ENCODE measurements around the gene COQ5. TPM values are rescaled to one million over a fixed set of nuclear protein-coding genes. Genes with fewer than 3 reads are reported as not detected.

Gene COQ5
- polyA plus RNA-seq, 1 donor from 2014 or later, result 91.6 TPM

DNA sequence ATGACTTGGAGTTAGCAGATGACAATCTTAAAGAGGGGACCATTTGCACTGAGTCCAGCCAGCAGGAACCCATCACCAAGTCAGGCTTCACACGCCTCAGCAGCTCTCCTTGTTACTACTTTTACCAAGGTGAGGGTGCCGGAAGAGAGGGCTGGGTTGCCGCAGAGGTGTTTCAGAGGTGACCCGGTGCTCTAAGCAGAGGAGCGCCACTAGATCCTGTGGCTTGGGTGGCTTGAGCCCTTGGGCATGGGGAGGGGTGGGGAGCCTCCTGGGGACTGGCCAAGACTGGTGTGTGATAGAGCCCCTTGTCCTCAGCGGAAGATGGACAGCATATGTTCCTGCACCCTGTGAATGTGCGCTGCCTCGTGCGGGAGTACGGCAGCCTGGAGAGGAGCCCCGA is 34.5 kb upstream of the COQ5 start:
- Histone ChIP-seq H2AFZ (ENCODE audit: low read depth, low read length) (no peak overlapping the region), H4K20me1 (ENCODE audit: insufficient read depth) (peaks cover 4% of the 10 kb centered on the region), H3K36me3 (ENCODE audit: insufficient read depth, low read length) (no peaks in the 10 kb centered on the region), H3K4me2 (ENCODE audit: low read length) (no peak overlapping the region), H3K9me2 (ENCODE audit: insufficient read depth, low read length) (no peaks in the 10 kb centered on the region), H3K27ac (ENCODE audit: low read length) (no peak overlapping the region), H3F3A (ENCODE audit: insufficient read depth, low read length, poor library complexity, severe bottlenecking) (no peaks in the 10 kb centered on the region), H3K27me3 (ENCODE audit: insufficient read depth, low read depth, low read length) (no peaks in the 10 kb centered on the region), H3K9me3 (ENCODE audit: low read length) (no peaks in the 10 kb centered on the region), H3K79me2 (replicated peaks; ENCODE audit: insufficient read depth, low read length) (no peaks in the 10 kb centered on the region), H3K4me3 (ENCODE audit: low read length) (no peak overlapping the region), H3K9ac (ENCODE audit: low read length) (no peak overlapping the region)
- no peak for TF ChIP-seq RAD21 (conservative IDR thresholded peaks at IDR 0.05)
- TF ChIP-seq EP300 (conservative IDR thresholded peaks at IDR 0.05; ENCODE audit: poor library complexity, severe bottlenecking), result no peak
- no peak for TF ChIP-seq MXI1 (conservative IDR thresholded peaks at IDR 0.05; ENCODE audit: poor library complexity, severe bottlenecking)
- no peak for TF ChIP-seq SMC3 (conservative IDR thresholded peaks at IDR 0.05; ENCODE audit: poor library complexity)
- no peak for TF ChIP-seq TAF1 (IDR thresholded peaks at IDR 0.05; ENCODE audit: low read depth)
- TF ChIP-seq, protein P1, sequence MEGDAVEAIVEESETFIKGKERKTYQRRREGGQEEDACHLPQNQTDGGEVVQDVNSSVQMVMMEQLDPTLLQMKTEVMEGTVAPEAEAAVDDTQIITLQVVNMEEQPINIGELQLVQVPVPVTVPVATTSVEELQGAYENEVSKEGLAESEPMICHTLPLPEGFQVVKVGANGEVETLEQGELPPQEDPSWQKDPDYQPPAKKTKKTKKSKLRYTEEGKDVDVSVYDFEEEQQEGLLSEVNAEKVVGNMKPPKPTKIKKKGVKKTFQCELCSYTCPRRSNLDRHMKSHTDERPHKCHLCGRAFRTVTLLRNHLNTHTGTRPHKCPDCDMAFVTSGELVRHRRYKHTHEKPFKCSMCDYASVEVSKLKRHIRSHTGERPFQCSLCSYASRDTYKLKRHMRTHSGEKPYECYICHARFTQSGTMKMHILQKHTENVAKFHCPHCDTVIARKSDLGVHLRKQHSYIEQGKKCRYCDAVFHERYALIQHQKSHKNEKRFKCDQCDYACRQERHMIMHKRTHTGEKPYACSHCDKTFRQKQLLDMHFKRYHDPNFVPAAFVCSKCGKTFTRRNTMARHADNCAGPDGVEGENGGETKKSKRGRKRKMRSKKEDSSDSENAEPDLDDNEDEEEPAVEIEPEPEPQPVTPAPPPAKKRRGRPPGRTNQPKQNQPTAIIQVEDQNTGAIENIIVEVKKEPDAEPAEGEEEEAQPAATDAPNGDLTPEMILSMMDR (IDR thresholded peaks at IDR 0.05; ENCODE audit: poor library complexity, severe bottlenecking), result no peak
- no peak for TF ChIP-seq POLR2AphosphoS5 (IDR thresholded peaks at IDR 0.05)
- TF ChIP-seq EZH2 (IDR thresholded peaks at IDR 0.05; ENCODE audit: borderline replicate concordance, insufficient read depth, low read length, poor library complexity, severe bottlenecking), result no peak
- TF ChIP-seq, protein P2, sequence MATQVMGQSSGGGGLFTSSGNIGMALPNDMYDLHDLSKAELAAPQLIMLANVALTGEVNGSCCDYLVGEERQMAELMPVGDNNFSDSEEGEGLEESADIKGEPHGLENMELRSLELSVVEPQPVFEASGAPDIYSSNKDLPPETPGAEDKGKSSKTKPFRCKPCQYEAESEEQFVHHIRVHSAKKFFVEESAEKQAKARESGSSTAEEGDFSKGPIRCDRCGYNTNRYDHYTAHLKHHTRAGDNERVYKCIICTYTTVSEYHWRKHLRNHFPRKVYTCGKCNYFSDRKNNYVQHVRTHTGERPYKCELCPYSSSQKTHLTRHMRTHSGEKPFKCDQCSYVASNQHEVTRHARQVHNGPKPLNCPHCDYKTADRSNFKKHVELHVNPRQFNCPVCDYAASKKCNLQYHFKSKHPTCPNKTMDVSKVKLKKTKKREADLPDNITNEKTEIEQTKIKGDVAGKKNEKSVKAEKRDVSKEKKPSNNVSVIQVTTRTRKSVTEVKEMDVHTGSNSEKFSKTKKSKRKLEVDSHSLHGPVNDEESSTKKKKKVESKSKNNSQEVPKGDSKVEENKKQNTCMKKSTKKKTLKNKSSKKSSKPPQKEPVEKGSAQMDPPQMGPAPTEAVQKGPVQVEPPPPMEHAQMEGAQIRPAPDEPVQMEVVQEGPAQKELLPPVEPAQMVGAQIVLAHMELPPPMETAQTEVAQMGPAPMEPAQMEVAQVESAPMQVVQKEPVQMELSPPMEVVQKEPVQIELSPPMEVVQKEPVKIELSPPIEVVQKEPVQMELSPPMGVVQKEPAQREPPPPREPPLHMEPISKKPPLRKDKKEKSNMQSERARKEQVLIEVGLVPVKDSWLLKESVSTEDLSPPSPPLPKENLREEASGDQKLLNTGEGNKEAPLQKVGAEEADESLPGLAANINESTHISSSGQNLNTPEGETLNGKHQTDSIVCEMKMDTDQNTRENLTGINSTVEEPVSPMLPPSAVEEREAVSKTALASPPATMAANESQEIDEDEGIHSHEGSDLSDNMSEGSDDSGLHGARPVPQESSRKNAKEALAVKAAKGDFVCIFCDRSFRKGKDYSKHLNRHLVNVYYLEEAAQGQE (IDR thresholded peaks at IDR 0.05; ENCODE audit: borderline replicate concordance), result no peak

DNA sequence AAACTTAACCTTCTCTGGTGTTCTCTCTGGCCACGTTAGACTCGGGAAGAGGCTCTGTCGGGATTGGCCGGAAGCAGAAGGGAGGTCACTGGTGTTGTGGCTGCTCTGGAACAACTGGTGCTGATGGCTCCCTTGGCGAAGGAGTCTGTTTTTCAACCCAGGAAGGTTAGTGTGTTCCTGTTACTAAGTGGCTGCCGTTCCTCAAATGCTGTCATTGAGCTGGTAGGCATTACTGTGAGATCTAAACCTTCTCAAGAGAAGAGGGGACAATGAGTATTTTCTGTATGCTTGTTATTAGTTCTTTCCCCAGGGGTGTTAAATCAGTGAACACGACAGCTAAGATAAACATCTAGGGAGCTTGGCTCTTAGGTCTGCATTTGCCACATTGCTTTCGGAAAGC is 33.9 kb upstream of the COQ5 start:
- TF ChIP-seq, protein P1 (IDR thresholded peaks at IDR 0.05; ENCODE audit: poor library complexity, severe bottlenecking), result no peak
- TF ChIP-seq EZH2 (IDR thresholded peaks at IDR 0.05; ENCODE audit: borderline replicate concordance, insufficient read depth, low read length, poor library complexity, severe bottlenecking) (no peak), EP300 (conservative IDR thresholded peaks at IDR 0.05; ENCODE audit: poor library complexity, severe bottlenecking) (no peak), POLR2AphosphoS5 (IDR thresholded peaks at IDR 0.05) (no peak), TAF1 (IDR thresholded peaks at IDR 0.05; ENCODE audit: low read depth) (no peak), MXI1 (conservative IDR thresholded peaks at IDR 0.05; ENCODE audit: poor library complexity, severe bottlenecking) (no peak), SMC3 (conservative IDR thresholded peaks at IDR 0.05; ENCODE audit: poor library complexity) (no peak), RAD21 (conservative IDR thresholded peaks at IDR 0.05) (no peak)
- TF ChIP-seq, protein P2 (IDR thresholded peaks at IDR 0.05; ENCODE audit: borderline replicate concordance), result no peak
- no peaks in the 10 kb centered on the region for H3F3A ChIP-seq (ENCODE audit: insufficient read depth, low read length, poor library complexity, severe bottlenecking)
- H3K27me3 ChIP-seq (ENCODE audit: insufficient read depth, low read depth, low read length), result no peaks in the 10 kb centered on the region
- H3K9me2 ChIP-seq (ENCODE audit: insufficient read depth, low read length), result no peaks in the 10 kb centered on the region
- H3K4me2 ChIP-seq (ENCODE audit: low read length), result no peak overlapping the region
- no peak overlapping the region for H3K4me3 ChIP-seq (ENCODE audit: low read length)
- no peaks in the 10 kb centered on the region for H3K36me3 ChIP-seq (ENCODE audit: insufficient read depth, low read length)
- H3K27ac ChIP-seq (ENCODE audit: low read length), result no peak overlapping the region
- no peak overlapping the region for H2AFZ ChIP-seq (ENCODE audit: low read depth, low read length)
- H3K79me2 ChIP-seq (replicated peaks; ENCODE audit: insufficient read depth, low read length), result no peaks in the 10 kb centered on the region
- peaks cover 4% of the 10 kb centered on the region for H4K20me1 ChIP-seq (ENCODE audit: insufficient read depth)
- no peak overlapping the region for H3K9ac ChIP-seq (ENCODE audit: low read length)
- no peaks in the 10 kb centered on the region for H3K9me3 ChIP-seq (ENCODE audit: low read length)

Data from neural cell (in vitro differentiated cells).